PC-9 (cell line): ENCODE data around the gene VAX1. TPM values are rescaled to one million over a fixed set of nuclear protein-coding genes. Genes with fewer than 3 reads are reported as not detected.

Experiments used
- BruUV-seq: library from RNA; stranded (reverse); fragments of 400-500 nt; replicated peaks from 2 replicates; lab custom pipeline; 2021; lab: Mats Ljungman, UMichigan
- CTCF ChIA-PET: fragments of 300-600 bp; sonication (Branson Sonifier 250); formaldehyde crosslinking; loops from one replicate; lab custom pipeline; 2022; ENCODE audit warnings: antibody characterized with exemption; lab: Charles Lee
- POLR2A ChIA-PET: fragments of 300-600 bp; sonication (Branson Sonifier 250); formaldehyde crosslinking; loops from one replicate; lab custom pipeline; 2022; ENCODE audit warnings: antibody characterized with exemption; ENCODE audit not compliant: unreplicated experiment; lab: Charles Lee
- DNase-seq, 2 experiments: peaks; one replicate each; pipeline versions ENCODE4 v3.0.0 to v3.0.0-alpha.2; 2015 to 2022; ENCODE audit warnings: mixed read lengths in 1 of 2
- H2AFZ ChIP-seq: fragments of 200-600 bp; sonication (generic); 2 replicates; pipeline ENCODE4 v1.8.1; 2017; ENCODE audit warnings: antibody characterized with exemption
- H3F3A ChIP-seq: fragments of 200-600 bp; sonication (generic); 2 replicates; pipeline ENCODE4 v1.8.1; 2017; ENCODE audit warnings: antibody characterized with exemption, mild to moderate bottlenecking, low read depth; ENCODE audit not compliant: insufficient read depth
- H3K27ac ChIP-seq: fragments of 200-600 bp; sonication (generic); 2 replicates; pipeline ENCODE4 v1.6.1; 2016; ENCODE audit warnings: mixed run types
- H3K27me3 ChIP-seq: fragments of 200-600 bp; sonication (generic); 2 replicates; pipeline ENCODE4 v1.6.1; 2016; ENCODE audit warnings: low read depth, mixed run types; ENCODE audit not compliant: insufficient read depth
- H3K36me3 ChIP-seq: fragments of 200-600 bp; sonication (generic); 2 replicates; pipeline ENCODE4 v1.6.1; 2016; ENCODE audit warnings: low read depth, mixed run types
- H3K4me1 ChIP-seq: fragments of 200-600 bp; sonication (generic); replicated peaks from 2 replicates; pipeline ENCODE4 v1.6.1; 2016; ENCODE audit warnings: mixed run types; ENCODE audit not compliant: insufficient read depth
- H3K4me2 ChIP-seq: fragments of 200-600 bp; sonication (generic); 2 replicates; pipeline ENCODE4 v1.6.1; 2017; ENCODE audit warnings: mixed run types
- H3K4me3 ChIP-seq: fragments of 200-600 bp; sonication (generic); 2 replicates; pipeline ENCODE4 v1.6.1; 2016; ENCODE audit warnings: mixed run types
- H3K79me2 ChIP-seq: fragments of 200-600 bp; sonication (generic); 2 replicates; pipeline ENCODE4 v1.6.1; 2017; ENCODE audit warnings: low read depth, mixed run types
- H3K9me2 ChIP-seq: fragments of 200-600 bp; sonication (generic); 2 replicates; pipeline ENCODE4 v1.8.1; 2017; ENCODE audit warnings: mild to moderate bottlenecking; ENCODE audit not compliant: insufficient read depth
- H3K9me3 ChIP-seq: fragments of 200-600 bp; sonication (generic); 2 replicates; pipeline ENCODE4 v1.8.1; 2016; ENCODE audit warnings: low read depth; ENCODE audit not compliant: insufficient read depth
- H4K20me1 ChIP-seq: fragments of 200-600 bp; sonication (generic); 2 replicates; pipeline ENCODE4 v1.8.1; 2017; ENCODE audit not compliant: insufficient read depth
- EZH2 ChIP-seq: fragments of 200-600 bp; sonication (generic); IDR thresholded peaks from 2 replicates; pipeline ENCODE4 v1.8.0; 2017; ENCODE audit warnings: antibody characterized with exemption, low read depth
- intact Hi-C: fragments of 100-400 bp; cut with micrococcal nuclease; formaldehyde crosslinking; loops from one replicate; pipeline ENCODE4 v1.10.0; 2022; ENCODE audit not compliant: unreplicated experiment
- total RNA-seq: library from RNA; stranded (reverse); gene quantifications from 2 replicates; pipeline ENCODE4 v1.2.3, GENCODE V29; 2021
- TF ChIP-seq, protein P1 (sequence below): fragments of 200-600 bp; sonication (generic); conservative IDR thresholded peaks from 2 replicates; pipeline ENCODE4 v1.6.1; 2017; ENCODE audit warnings: mixed run types, antibody characterized with exemption, mild to moderate bottlenecking, moderate library complexity

VAX1 gene
- total RNA-seq, 1 experiment from 2014 or later: not detected

DNA sequence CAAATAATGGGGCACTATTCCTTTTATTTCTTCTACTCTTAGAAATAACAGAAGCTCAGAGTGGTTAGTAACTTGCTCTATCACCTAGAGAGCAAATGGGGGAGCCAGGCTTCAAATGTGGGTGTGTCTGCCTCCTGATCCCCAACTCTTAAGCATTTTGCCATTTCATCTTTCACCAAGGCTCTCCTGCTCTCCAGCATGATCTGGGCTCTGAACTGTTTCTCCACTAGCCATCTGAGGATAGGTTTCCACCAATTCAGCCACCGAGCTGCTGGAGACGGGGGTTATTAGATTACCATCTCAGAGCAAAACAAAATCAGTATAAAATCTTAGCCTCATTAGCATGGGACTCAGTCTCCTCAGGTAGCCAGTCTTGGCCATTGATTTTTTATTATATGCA lies 20.2 kb upstream of the VAX1 start:
- BruUV-seq: no TSS peak
- POLR2A ChIA-PET: no interaction called here

DNA sequence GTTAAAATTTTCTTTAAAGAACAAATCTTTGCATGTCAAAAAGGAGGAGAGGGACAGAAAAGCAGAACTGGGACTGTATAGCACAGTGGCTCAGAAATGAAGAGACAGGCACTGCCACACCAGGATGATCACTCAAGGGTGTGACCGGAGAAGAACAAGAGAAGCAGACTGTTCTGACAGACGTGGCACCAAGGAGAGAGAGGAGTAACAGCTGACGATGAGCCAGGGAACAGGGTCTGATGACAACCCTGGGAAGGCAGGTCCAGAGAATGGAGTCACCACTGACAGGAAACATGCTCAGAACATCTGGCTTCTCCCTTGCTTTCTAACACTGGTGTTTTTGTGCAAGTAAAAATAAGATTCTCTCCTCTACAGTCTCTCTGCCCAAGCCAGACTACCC lies 14.6 kb upstream of the VAX1 start:
- Histone ChIP-seq H3K79me2 (no peaks in the 10 kb centered on the region), H3K36me3 (no peaks in the 10 kb centered on the region), H3F3A (no peaks in the 10 kb centered on the region), H3K4me2 (no peak overlapping the region), H3K9me2 (no peaks in the 10 kb centered on the region), H3K9me3 (no peaks in the 10 kb centered on the region), H4K20me1 (no peaks in the 10 kb centered on the region), H3K4me3 (no peak overlapping the region), H3K27ac (no peak overlapping the region), H2AFZ (no peak overlapping the region), H3K4me1 (no peaks in the 10 kb centered on the region), H3K27me3 (peaks cover under 1% of the 10 kb centered on the region; the same call in 1 of the 2 replicates)
- no TSS peak for BruUV-seq
- POLR2A ChIA-PET: no interaction called here
- no peak for DNase-seq
- CTCF ChIA-PET: no interaction called here
- TF ChIP-seq, protein P1, sequence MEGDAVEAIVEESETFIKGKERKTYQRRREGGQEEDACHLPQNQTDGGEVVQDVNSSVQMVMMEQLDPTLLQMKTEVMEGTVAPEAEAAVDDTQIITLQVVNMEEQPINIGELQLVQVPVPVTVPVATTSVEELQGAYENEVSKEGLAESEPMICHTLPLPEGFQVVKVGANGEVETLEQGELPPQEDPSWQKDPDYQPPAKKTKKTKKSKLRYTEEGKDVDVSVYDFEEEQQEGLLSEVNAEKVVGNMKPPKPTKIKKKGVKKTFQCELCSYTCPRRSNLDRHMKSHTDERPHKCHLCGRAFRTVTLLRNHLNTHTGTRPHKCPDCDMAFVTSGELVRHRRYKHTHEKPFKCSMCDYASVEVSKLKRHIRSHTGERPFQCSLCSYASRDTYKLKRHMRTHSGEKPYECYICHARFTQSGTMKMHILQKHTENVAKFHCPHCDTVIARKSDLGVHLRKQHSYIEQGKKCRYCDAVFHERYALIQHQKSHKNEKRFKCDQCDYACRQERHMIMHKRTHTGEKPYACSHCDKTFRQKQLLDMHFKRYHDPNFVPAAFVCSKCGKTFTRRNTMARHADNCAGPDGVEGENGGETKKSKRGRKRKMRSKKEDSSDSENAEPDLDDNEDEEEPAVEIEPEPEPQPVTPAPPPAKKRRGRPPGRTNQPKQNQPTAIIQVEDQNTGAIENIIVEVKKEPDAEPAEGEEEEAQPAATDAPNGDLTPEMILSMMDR: no peak
- TF ChIP-seq EZH2: no peak
- intact Hi-C loops: no loop called here

More for the DNA sequence above, 20.2 kb upstream of the VAX1 start:
- Histone ChIP-seq H3K36me3 (no peaks in the 10 kb centered on the region), H3K27ac (no peak overlapping the region), H4K20me1 (no peaks in the 10 kb centered on the region), H3K79me2 (no peaks in the 10 kb centered on the region), H2AFZ (no peak overlapping the region), H3K27me3 (peaks cover 19% of the 10 kb centered on the region; the same call in 1 of the 2 replicates), H3K9me2 (no peaks in the 10 kb centered on the region), H3K4me3 (no peak overlapping the region), H3K4me2 (no peak overlapping the region), H3F3A (no peaks in the 10 kb centered on the region), H3K4me1 (no peaks in the 10 kb centered on the region), H3K9me3 (no peaks in the 10 kb centered on the region)
- intact Hi-C loops: no loop called here
- CTCF ChIA-PET: no interaction called here
- TF ChIP-seq EZH2: no peak
- TF ChIP-seq, protein P1: no peak
- DNase-seq: no peak

DNA sequence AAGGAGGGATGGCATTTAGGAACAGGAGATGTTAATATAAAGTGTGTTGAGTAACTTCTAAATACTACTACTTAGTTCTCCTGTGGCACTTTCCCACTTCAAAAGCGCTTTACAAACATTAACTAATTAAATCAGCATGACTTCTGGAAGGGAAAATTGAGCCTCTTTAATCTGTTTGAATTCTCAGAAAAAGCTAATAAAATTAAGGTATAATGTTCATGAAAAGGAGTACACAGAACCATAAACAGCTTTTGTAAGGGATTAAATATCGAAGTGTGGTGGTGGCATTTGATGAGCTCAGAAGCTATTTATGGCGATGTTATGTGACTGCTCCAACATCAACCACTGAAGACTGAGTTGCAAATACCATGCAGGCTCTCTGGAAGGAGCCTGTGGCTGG lies 10.2 kb upstream of the VAX1 start:
- BruUV-seq: no TSS peak
- no peak for DNase-seq
- no peak overlapping the region for H3K27ac ChIP-seq
- POLR2A ChIA-PET: no interaction called here
- no peak overlapping the region for H2AFZ ChIP-seq
- no peaks in the 10 kb centered on the region for H3K79me2 ChIP-seq
- no peak overlapping the region for H3K4me3 ChIP-seq
- H3K4me1 ChIP-seq: no peaks in the 10 kb centered on the region
- H3K4me2 ChIP-seq: no peak overlapping the region
- H4K20me1 ChIP-seq: no peaks in the 10 kb centered on the region
- intact Hi-C loops: no loop called here
- H3K36me3 ChIP-seq: no peaks in the 10 kb centered on the region
- no peaks in the 10 kb centered on the region for H3K9me2 ChIP-seq
- no peaks in the 10 kb centered on the region for H3F3A ChIP-seq
- CTCF ChIA-PET: no interaction called here
- H3K9me3 ChIP-seq: no peaks in the 10 kb centered on the region
- no peak for TF ChIP-seq EZH2
- H3K27me3 ChIP-seq: peaks cover 26% of the 10 kb centered on the region; the same call in 1 of the 2 replicates

DNA sequence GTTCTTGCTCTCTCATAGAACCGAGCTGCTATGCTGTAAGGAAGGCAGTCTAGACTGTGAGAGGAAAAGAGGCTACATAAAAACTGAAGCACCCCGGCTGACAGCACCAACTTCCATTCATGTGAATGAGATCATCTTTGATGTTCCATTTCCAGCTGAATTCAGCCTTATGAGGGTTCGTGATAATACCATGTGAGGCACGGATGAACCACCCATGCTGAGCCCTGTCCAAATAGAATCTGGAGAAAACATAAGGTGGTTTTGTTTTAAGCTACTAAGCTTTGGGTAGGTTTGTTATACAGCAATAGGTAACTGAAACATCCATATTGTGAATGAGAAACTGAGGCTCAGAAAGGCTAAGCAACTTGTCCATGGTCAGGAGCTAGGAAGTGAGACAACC lies 6.9 kb upstream of the VAX1 start:
- no peaks in the 10 kb centered on the region for H3K9me3 ChIP-seq
- intact Hi-C loops: no loop called here
- no peak overlapping the region for H3K27ac ChIP-seq
- peaks cover 34% of the 10 kb centered on the region for H3K27me3 ChIP-seq
- ChIA-PET POLR2A (no interaction called here), CTCF (no interaction called here)
- H3F3A ChIP-seq: no peaks in the 10 kb centered on the region
- H2AFZ ChIP-seq: no peak overlapping the region
- no peak overlapping the region for H3K4me2 ChIP-seq
- H3K4me1 ChIP-seq: no peaks in the 10 kb centered on the region
- no peaks in the 10 kb centered on the region for H3K9me2 ChIP-seq
- no peak for DNase-seq
- H3K79me2 ChIP-seq: no peaks in the 10 kb centered on the region
- H4K20me1 ChIP-seq: no peaks in the 10 kb centered on the region
- H3K4me3 ChIP-seq: no peak overlapping the region
- TF ChIP-seq, protein P1: no peak
- no peak for TF ChIP-seq EZH2
- H3K36me3 ChIP-seq: no peaks in the 10 kb centered on the region
- no TSS peak for BruUV-seq
